Stimulated activated CD8-positive, alpha-beta memory T cell treated with anti-CD3 and anti-CD28 coated beads, Interleukin-15, amount 100 ng/mL, for 48 hours (primary cell): ENCODE data around the gene NUP188.
"Not testable (repeated sequence)": the region's sequence is repeated elsewhere in the genome, so short reads cannot be mapped to it uniquely, and the experiment has no call there.

Source experiments
- DNase-seq, 2 donors: peaks; one replicate each; pipeline ENCODE4 v3.0.0-alpha.2; 2020; ENCODE audit warnings: low read depth in 2 of 2

The NUP188 gene

GRCh38 chr9:128940946-128941755, 6.3 kb upstream of the NUP188 start:
- no peak for DNase-seq

DNA sequence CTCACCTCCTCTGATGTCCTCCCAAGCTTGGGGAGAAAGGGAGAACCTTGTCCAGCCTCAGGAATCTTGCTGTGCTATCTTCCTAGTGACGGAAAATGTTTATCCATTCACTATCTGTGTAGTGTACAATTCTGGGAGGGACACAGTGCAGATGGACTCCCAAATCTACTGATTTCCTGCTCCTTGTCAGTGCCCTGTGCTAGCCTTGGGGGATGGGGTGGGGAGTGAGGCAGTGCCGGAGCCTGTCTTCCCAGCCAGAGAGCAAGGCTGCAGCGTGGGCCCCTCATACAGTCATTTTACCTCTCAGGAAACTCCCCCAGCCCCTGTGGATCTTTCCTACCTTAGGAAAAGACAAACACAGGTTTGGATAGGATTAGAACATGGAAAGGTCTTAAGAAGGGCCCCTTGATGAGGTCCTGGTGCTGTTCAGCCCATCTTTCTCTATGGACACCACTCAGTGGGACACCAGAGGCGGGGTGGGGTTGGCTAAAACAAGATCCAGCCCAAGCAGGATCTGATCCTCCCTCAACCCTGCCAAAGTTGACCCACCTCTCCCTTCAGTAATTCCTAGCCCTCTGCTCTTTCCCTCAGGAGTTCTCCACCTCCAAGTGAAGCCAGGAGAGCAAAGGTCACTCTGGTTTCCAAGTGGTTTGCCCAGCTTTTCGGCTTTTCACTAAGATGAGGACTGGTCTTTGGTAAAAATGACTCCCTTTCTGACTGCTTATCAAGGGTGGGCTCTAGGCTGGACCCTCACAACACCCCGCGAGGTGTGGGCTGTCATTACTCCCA, 3.5 kb upstream of the NUP188 start:
- DNase-seq: no peak

- DNase-seq: not testable (repeated sequence)
These were observed 2.5 kb upstream of the NUP188 start for GRCh38 chr9:128944966-128945365.

DNA sequence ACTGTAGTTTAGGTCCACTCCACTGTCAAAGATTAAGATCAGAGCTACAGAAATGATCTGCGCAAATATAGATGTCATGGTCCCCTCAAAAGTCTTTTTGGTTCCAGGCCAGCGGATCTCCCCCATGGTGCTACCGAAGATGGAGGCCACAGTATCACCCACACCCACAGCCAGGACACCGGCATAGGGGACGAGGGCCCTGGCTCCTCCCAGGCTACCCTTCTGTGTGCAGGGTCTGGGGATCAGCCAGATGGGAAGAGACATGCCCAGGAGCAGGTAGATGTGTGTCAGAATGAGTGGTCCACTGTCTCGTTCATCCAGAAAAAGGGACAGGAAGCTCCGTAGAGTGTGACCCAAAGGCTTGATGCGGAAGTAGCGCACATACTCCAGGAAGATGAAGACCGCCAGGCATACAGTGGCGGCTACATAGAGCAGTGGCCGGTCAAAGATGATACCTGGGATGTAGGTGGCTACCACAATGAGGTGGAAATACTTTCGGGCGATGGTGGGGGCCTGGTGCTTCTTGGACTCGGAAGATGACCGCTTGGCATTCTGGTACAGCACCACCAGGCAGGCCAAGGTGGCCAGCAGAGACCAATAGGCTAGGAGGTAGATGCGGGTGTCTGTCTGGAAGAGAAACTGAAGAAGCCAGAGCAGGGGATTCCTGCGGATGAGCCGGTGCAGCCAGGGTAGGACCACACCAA, 1.5 kb upstream of the NUP188 start:
- DNase-seq: no peak

DNA sequence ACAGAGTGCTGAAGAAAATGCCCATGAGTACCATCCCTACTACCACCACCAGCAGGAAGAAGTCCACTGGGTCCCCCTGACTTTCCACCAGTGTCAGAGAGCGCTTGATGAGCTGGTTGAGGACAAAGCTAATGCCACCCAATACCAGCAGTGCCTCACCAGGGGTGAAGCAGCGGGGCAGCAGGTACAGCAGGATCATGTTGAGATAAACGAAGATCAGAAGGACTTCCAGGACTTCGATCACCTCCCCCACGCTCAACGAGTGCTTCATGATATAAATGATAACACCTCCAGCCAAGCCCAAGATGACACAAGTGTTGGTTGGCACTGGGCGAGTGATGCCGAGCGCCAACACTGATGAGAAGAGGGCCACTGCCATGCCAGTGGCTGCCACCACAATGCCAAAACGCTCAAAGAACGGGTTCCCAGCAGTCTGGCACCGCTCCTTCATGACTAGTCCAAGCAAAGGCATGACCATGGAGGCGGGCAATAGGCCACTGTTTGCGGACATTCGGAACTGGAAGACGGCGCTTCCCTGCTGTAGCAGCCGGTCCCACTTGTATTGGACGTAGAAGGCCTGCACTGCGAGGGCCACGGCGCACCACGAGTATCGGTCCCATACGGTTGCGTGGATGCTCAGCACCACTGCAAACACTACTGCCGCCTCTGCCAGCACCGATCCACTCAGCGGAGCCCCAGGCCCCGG, 775 bp upstream of the NUP188 start:
- DNase-seq: no peak

DNA sequence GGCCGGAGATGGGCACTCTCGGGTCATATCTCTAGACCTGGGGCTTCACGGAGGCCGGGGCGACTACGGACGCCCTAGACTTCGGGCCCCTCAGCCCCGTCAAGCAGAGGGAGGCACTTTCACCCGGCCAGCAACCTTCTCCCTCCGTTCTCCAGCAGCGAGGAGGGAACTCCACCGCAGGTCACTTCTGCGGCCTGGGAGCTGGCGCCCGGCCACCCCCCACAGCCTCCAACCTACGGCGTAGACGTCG, 297 bp upstream of the NUP188 start:
- peak in 1 of 2 donors; percentile 4 for DNase-seq

- not testable (repeated sequence) for DNase-seq
These were observed 13.9 kb downstream of the NUP188 start for GRCh38 chr9:128961403-128961802.

DNA sequence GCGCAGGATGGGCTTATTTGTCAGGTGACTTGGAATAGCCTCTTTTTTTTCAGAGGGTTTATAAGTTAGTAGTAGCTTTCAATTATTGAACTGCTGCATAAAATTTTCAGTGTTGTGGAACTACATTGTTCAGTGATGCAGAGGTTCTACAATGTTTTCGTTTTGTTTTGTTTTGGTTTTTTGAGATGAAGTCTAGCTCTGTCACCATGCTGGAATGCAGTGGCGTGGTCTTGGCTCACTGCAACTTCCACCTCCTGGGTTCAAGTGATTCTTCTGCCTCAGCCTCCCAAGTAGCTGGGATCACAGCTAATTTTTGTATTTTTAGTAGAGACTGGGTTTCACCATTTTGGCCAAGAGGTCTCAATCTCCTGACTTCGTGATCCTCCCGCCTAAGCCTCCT, 22.0 kb downstream of the NUP188 start:
- no peak for DNase-seq

- no peak for DNase-seq
These were observed 25.5 kb downstream of the NUP188 start for GRCh38 chr9:128972956-128973355.

GRCh38 chr9:128979111-128979510, 31.6 kb downstream of the NUP188 start:
- no peak for DNase-seq

DNA sequence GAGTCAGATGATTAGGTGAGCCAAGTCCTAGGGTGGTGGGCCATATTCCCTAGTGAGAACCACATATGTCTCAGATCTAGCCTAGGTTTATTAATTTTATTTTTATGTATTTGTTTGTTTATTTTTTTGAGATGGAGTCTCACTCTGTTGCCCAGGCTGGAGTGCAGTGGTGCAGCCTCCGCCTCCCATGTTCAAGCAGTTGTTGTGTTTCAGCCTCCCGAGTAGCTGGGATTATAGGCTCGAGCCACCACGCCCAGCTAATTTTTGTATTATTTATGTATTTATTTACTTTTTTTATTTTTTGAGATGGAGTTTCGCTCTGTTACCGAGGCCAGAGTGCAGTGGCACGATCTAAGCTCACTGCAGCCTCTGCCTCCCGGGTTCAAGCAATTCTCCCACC, 36.0 kb downstream of the NUP188 start:
- DNase-seq: no peak

DNA sequence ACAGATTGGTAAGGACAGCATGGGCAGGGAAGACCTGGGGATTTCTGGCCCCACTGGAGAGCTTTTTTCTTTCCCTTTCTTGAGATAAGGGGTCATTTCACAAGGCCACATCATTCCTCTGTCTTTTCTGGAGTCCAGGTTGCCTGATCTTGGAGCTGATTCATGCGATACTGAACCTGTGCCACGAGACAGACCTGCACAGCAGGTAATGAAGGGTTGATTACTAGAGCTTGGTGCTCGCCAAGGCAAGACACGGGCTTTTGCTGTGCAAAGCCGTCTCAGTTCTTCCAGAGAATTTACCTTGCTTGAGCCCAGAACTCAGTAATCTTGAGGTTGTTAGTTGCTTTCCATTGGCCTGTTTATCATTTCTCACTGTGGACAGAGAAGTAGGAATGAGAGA, 39.2 kb downstream of the NUP188 start:
- no peak for DNase-seq

- DNase-seq: no peak
These were observed 40.3 kb downstream of the NUP188 start for GRCh38 chr9:128987805-128988204.

DNA sequence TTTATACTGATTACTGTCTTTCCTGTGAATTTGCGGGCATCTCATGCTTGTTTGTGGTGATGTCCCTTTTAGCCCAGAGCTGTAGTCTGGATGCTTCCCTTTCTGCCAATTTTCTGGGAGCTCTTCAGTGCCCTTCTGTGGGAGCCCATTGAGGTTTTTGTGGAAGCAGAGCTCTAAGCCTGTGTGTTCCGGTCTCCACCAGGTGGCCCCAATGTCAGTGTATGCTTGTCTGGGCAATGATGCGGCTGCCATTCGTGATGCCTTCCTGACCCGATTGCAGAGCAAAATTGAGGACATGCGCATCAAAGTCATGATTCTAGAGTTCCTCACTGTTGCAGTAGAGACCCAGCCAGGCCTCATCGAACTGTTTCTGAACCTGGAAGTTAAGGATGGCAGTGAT, 45.5 kb downstream of the NUP188 start:
- DNase-seq: no peak

DNA sequence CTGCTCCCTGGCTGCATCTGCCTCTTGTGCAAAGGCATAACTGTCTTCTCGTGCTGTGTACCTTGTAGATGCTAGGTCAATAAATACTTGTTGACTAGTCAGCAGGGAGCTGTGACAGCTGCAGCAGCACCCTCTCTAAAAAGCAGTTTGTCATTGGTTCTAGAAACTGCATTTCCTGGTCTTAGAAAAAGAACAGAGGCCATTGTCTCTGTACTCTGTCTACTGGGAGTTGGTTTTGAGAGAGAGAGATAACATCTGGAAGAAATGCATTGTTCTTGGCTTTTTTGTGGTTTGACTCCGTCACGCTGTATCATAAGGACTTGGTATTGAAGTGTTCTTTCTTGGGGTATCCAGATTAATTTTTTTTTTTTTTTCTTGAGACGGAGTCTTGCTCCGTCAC, 48.3 kb downstream of the NUP188 start:
- DNase-seq: no peak

DNA sequence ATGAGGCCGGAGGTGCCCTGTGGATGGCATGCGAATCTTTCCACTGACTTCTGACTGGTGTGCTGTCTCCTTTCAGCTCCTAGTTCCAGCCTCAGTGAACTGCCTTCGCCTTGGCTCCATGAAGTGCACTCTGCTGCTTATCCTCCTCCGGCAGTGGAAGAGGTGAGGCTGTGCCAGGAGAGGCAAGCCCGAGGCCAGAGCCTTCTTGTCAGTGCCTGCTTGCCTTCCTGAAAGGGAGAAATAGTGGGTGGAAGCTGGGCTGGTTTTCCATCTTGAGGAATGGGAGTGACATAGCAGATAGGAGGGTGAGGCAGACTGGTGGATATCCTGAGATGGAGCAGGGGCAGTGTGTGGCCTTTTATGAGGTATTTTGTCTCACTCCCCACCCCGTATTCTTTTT, 51.0 kb downstream of the NUP188 start:
- no peak for DNase-seq

- no peak for DNase-seq
These were observed 52.2 kb downstream of the NUP188 start for GRCh38 chr9:128999581-129000206.

GRCh38 chr9:129001504-129002325, 54.2 kb downstream of the NUP188 start:
- DNase-seq: no peak

GRCh38 chr9:129002992-129003391, 55.5 kb downstream of the NUP188 start:
- DNase-seq: no peak

- DNase-seq: not testable (repeated sequence)
These were observed 56.7 kb downstream of the NUP188 start for GRCh38 chr9:129004173-129004572.
